Activated CD8-positive, alpha-beta memory T cell treated with anti-CD3 and anti-CD28 coated beads, Interleukin-2, amount 50 U/mL, for 48 hours (primary cell): ENCODE measurements around the gene TMEM61.

Experiments used
- DNase-seq: peaks from one replicate; pipeline ENCODE4 v3.0.0-alpha.2; 2020

Gene TMEM61

DNA sequence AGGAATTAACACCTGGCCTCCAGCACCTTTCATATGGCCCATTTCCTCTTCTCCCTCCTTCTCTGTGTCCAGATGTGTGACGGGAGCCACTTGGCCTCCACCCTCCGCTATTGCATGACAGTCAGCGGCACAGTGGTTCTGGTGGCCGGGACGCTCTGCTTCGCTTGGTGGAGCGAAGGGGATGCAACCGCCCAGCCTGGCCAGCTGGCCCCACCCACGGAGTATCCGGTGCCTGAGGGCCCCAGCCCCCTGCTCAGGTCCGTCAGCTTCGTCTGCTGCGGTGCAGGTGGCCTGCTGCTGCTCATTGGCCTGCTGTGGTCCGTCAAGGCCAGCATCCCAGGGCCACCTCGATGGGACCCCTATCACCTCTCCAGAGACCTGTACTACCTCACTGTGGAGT, 5.6 kb downstream of the TMEM61 start:
- no peak for DNase-seq

DNA sequence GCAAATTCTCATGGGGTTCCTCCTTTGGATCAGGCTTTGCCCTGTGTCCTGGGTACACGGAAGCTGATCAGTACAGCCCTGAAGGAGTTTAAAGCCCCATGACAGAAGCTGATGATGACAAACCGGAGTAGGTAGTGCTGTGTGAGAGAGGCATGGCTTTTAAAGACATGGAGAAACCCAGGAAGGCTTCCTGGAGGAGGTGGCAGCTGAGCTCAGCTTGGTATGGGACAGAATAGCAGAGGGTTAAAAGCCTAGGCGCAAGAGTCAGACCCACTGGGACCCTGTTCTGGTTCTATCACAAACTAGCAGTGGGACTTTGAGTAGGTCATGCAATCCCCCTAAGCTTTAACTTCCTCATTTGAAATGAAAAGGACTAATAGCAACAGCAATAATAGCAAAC, 6.1 kb downstream of the TMEM61 start:
- no peak for DNase-seq

- no peak for DNase-seq
These were observed 7.0 kb downstream of the TMEM61 start for GRCh38 chr1:54987427-54987826.

- no peak for DNase-seq
These were observed 7.7 kb downstream of the TMEM61 start for GRCh38 chr1:54987919-54988705.

- no peak for DNase-seq
These were observed 8.5 kb downstream of the TMEM61 start for GRCh38 chr1:54988975-54989374.

DNA sequence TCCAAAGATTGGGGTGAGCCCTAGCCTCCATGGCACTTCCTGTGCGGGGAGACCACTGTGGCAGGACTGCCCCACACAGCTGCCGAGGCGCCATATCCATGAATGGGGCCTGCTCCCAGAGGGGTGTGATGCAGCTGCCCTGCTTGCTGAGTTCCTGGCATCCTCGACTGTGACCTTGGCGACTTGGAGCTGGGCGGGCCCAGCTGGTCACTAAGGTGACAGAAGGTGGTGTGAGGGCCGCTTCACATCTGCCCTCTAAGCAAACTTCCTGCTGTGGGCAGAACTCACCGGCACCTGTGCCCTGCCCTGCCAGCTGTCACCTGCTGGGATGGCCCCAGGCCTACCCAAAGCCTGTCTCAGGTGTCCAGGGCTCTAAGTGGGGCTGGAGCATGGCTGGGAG, 9.0 kb downstream of the TMEM61 start:
- no peak for DNase-seq

DNA sequence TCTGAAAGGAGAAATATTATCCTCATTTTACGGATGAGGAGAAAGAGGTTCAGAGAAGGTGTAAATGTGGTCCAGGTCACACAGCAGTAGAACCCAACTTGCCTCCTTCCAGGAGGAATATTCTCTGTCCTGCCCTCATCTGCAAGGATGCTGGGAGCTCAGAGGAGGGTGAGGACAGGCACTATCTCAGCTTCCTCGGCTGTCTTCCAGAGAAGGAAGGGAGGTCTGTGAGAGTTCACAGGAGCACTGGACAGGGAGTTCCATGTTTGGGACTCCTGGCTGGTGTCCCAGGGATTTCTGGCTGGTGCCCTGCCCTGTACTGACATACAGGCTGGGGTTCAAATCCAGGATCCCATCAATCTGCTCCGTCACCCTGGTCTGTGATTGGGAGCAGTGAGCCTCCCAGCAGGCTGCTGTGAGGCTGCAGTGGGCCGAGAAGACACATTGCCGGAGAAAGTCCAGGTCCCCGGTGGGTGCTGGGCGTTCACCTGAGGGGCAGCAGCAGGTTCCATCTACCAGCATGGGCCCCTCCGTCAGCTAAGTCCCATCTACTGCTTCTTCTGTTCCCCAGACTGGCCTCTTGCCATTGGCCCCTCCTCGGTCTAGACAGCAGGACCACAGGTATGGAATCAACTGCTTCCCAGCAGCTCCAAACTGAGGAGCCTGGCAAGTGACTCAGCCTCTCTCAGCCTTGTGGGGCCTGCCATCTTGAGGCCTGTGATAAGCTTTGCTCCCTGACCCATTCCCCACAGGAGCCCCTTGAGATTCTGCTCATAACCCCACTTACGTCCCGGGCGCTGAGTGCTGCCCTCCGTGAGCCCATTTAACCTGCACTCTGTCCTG, 9.8 kb downstream of the TMEM61 start:
- no peak for DNase-seq

GRCh38 chr1:54990916-54991315, 10.5 kb downstream of the TMEM61 start:
- DNase-seq: no peak

DNA sequence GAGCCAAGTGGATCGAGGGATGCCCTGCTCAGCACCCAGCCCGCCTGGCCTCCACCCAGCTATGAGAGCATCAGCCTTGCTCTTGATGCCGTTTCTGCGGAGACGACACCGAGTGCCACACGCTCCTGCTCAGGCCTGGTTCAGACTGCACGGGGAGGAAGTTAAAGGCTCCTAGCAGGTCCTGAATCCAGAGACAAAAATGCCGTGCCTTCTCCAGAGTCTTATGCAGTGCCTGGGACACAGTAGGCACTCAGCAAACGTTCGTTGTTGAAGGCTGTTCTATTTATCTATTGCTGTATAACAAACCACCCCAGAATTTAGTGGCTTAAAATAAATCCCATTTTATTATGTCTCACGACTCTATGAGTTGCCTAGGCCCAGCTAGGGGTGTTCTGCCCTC, 11.5 kb downstream of the TMEM61 start:
- DNase-seq: no peak

DNA sequence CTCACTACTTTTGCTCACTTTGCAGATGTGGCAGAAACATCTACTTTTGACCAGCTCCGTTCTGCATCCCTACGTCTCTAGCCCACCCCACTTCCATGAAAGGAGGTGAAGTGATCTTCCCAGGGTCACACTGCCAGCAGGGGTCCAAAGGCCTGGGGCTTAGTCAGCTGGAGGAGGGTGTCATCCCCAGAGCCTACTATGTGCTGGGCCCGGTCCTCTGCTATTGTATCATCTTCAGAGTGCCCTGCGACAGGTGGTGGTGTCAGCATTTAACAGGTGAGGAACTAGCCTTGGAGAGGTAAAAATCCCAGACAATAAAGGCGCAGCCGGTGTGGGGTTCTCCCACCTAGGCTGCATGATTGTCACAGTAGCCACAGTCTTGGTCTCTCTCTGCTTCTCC, 12.7 kb downstream of the TMEM61 start:
- no peak for DNase-seq

DNA sequence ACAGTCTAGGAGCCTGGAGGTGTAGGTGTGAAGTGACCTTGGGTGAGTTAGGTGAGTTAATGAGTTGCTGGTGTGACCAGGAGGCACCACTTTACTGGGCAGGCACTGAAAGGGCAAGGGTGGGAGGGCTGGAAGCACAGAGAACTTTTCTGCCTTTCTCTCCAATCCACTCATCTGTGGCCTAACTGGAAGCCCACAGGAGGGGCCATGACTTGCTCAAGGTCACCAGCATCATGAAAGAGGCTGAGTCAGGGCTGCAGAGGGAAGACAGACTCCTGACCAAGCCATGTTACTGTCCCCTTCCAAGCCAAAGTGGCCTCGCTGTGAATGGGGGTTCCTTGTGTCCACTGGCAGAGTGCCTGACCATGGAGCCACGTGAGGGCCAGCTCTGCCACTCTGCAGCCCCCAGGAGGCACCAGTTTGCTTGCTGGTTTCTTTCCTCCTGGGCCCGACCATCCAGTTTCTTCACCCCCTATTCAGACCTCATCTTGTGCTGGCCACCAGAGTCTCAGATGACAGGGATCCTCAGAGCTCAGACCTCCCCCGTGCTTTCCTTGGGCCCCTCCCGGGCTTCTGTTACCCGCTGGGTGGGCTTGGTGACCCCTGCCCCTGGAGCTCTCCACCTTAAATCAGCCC, 14.0 kb downstream of the TMEM61 start:
- no peak for DNase-seq

- DNase-seq: no peak
These were observed 14.8 kb downstream of the TMEM61 start for GRCh38 chr1:54995013-54995760.

- DNase-seq: peak; percentile 57
These were observed 15.4 kb downstream of the TMEM61 start for GRCh38 chr1:54995835-54996234.

DNA sequence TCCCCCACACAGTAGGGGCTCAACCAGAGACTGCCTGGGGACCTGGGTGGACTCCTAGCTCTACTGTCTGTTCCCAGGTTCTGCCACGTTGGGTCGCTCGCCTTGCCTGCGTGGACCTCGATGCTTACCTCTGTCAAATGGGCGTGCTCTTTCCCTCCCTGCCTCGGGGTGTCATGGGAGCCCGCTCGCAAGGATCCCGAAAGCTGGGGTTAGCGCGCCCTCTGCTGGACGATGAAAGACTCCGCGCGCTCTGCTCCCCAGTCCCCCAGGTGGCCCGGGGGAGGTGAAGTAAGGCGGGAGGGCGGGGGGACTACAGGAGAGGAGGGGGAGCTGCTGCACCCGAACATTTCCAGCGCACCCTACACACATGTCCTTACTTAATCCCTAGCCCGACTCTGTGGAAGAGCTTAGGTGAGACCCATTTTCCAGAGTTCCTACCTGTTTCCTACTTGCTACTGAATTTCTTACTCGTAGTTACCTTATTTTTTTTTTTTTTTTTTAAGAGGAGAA, 16.0 kb downstream of the TMEM61 start:
- peak; percentile 97 for DNase-seq

DNA sequence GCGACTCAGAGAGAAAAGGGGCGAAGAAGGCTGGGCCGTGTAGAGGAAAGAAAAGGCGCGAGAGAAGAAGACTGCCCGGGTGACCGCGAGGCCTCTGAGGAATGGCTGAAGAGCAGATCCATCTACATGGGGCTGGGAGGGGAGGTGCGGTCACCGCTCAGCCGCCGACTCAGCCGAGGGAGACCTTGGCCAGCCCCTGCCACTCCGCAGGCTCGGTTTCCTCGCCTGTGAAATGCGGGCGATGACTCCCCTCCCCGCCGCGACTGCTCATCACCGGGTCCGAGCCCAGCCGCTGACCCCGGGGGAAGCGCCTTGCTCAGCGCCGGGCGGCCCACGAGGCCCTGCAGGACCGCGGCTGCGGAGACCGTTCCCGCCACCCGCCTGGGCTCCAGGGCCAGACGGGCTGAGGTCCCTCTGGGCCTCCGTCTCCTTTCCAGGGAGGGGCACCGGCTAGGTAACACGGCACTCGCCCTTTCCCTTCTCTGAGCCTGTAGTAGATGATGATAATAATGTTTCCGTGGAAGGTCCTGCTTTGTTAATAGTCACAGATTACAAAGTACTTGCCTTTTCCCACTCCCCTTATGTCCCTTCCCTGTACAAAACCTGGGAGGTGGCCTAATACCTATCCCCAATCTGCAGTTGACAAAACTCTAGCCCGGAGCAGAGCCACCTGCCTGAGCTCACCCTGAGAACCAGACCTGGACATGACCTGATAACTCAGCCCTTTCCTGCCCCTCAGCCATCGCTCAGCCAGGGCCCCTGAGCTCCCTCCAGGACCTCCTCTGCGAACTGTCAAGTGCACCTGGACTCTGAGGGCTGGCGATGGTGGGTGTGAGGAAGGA, 16.7 kb downstream of the TMEM61 start:
- no peak for DNase-seq

GRCh38 chr1:54997711-54997986, 17.2 kb downstream of the TMEM61 start:
- DNase-seq: no peak

DNA sequence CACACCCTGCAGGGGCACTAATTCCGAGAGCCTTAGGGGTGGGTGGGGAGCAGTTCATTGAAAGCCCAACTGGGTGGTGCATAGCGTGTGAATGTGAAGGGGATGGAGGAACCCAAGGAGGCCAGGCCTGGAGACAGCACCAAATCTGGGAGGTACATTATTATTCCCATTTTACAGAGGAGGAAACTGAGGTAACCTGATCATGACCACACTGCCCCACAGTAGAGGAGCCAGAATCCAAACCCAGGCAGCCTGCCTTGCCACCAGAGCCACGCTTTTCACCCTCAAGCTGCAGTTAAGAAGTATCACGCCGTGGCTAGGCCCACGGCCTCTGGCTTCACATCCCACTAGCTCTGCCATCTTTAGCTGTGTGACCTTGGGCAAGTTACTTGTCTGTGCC, 17.7 kb downstream of the TMEM61 start:
- no peak for DNase-seq

DNA sequence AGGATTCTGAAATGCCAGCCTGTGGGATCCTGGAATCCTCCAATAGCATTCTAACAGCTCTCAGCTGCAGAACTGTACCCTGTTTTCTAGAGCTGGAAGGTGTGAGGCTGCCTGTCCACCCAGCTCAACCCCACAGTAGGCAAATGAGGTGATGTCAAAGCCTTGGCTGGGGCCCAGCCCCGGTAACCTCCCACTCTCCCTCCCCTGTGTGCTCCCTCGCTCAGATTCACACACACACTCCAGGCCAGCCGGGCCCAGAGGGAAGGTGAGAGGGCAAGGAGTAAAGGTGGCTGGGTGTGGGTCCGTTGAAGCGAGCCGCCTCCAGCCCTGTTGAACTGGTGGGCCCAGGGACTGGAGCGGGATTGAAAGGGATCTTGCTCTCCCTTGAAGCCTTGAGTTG, 18.2 kb downstream of the TMEM61 start, which contains the start of gene BSND:
BSND (plus strand) TSS at position 257 of the 400 bp plus-strand sequence. CDS start 254 bp downstream, outside the sequence.
- DNase-seq: no peak

GRCh38 chr1:55000110-55001085, 20.0 kb downstream of the TMEM61 start:
- DNase-seq: no peak

- DNase-seq: no peak
These were observed 20.9 kb downstream of the TMEM61 start for GRCh38 chr1:55001311-55001710.

GRCh38 chr1:55002686-55003085, 22.3 kb downstream of the TMEM61 start:
- DNase-seq: no peak
